ENCODE results near the gene WNT8B. TPM values are rescaled to one million over a fixed set of nuclear protein-coding genes. Genes with fewer than 3 reads are reported as not detected.

WNT8B gene
- total and polyA plus RNA-seq, 8 donors = not detected

DNA sequence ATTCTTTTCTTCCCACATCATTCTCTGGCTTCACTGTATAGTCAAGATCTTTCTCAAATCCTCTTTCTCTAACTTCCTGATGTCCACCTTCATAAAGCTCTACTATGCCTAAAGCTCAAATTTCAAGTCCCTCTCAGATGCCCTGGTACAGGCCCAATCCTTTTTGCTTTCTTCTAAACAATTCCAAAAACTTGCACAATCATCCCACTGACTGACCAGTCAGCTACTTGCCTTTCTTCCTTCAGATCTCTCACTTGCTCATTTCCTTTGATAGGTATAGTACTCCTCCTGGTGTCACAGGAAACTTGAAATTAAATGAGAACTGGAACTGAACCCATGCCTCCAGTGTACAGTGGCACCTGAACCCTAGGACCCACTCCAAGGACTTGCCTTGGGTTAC is 38.6 kb downstream of the WNT8B start:
- no peaks in the 10 kb centered on the region for H3K4me1 ChIP-seq
- intact Hi-C loops (cut with DNase I; ENCODE audit: low total_unique reads) = loop anchor here (10.0 kb wide), 1 partner anchor 167 kb away; the partner anchor contains the start of gene PKD2L1
- TF ChIP-seq POLR2AphosphoS5 (IDR thresholded peaks at IDR 0.05) = no peak
- peaks cover 7 to 97% (median 86%) of the 10 kb centered on the region in 4 donors for H3K36me3 ChIP-seq
- no peak for DNase-seq
- no peak overlapping the region for H3K27ac ChIP-seq
- no peaks in the 10 kb centered on the region for H3K27me3 ChIP-seq
- no peak overlapping the region for H3K4me3 ChIP-seq
- H3K9me3 ChIP-seq = no peaks in the 10 kb centered on the region

DNA sequence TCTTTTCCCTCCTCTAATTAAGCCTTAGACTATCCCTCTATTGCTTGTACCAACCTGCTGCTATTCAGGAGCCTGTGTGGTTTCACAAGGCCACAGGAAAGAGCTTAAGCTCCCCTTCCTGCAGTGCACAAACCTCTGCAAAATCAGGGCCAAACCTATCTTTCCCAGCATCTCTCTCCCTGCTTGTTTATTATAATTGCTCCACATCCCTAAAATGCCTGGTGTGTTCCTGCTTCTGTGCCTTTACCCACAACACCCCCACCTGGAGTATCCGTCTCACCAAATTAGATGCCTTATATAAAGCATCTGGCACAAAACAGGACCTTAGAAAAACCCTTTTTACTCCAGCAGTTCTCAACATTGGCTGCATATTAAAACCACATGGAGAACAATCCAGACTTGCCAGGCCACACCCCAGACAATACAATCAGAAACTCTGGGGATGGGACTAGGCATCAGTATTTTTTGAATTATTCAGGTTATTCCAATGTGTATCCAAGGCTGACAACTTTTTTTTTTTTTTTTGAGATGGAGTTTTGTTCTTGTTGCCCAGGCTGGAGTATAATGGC is 40.2 kb downstream of the WNT8B start:
- intact Hi-C loops (cut with DNase I; ENCODE audit: low total_unique reads) = loop anchor here (10.0 kb wide), 1 partner anchor 168 kb away; the partner anchor contains the start of gene PKD2L1
- Histone ChIP-seq H3K27me3 (no peaks in the 10 kb centered on the region), H3K4me1 (no peaks in the 10 kb centered on the region), H3K4me3 (no peak overlapping the region), H3K9me3 (no peaks in the 10 kb centered on the region), H3K36me3 (peaks cover 11 to 97% (median 84%) of the 10 kb centered on the region in 4 donors), H3K27ac (no peak overlapping the region)
- DNase-seq = no peak
- no peak for TF ChIP-seq POLR2A (IDR thresholded peaks at IDR 0.05)
- TF ChIP-seq, protein P1, sequence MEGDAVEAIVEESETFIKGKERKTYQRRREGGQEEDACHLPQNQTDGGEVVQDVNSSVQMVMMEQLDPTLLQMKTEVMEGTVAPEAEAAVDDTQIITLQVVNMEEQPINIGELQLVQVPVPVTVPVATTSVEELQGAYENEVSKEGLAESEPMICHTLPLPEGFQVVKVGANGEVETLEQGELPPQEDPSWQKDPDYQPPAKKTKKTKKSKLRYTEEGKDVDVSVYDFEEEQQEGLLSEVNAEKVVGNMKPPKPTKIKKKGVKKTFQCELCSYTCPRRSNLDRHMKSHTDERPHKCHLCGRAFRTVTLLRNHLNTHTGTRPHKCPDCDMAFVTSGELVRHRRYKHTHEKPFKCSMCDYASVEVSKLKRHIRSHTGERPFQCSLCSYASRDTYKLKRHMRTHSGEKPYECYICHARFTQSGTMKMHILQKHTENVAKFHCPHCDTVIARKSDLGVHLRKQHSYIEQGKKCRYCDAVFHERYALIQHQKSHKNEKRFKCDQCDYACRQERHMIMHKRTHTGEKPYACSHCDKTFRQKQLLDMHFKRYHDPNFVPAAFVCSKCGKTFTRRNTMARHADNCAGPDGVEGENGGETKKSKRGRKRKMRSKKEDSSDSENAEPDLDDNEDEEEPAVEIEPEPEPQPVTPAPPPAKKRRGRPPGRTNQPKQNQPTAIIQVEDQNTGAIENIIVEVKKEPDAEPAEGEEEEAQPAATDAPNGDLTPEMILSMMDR (IDR thresholded peaks at IDR 0.05) = no peak
- TF ChIP-seq EP300 (IDR thresholded peaks at IDR 0.05) = no peak
- no peak for TF ChIP-seq POLR2AphosphoS5 (IDR thresholded peaks at IDR 0.05)
- 93 to 100% (median 95%) methylated on average over 1 of the region's 1 CpG for WGBS, 5 donors

DNA sequence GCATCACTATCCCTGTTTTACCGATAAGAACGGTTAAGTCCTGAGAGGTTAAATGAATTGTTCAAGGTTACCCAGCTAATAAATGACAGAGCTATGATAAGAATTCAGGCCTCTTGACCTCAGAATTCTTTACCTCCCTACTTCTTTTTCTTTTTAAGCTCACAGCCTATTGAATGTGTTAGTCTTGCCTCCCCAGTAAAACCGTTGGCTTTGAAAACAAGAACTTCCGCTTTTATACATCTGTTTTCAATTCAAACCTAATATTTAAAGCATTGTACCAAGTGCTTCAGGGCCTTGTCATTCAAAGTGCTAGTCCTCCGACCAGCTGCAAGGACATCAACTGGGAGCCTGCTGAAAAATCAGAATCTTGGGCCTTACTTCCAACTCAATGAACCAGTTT is 41.3 kb downstream of the WNT8B start:
- 38 to 61% (median 56%) methylated on average over 5 of the region's 5 CpGs for WGBS, 5 donors
- H3K4me3 ChIP-seq = no peak overlapping the region
- H3K36me3 ChIP-seq = peaks cover 11 to 97% (median 76%) of the 10 kb centered on the region in 4 donors
- no peaks in the 10 kb centered on the region for H3K4me1 ChIP-seq
- TF ChIP-seq, protein P1 (IDR thresholded peaks at IDR 0.05) = no peak
- no peak for TF ChIP-seq EP300 (IDR thresholded peaks at IDR 0.05)
- no peak for TF ChIP-seq POLR2A (IDR thresholded peaks at IDR 0.05)
- TF ChIP-seq POLR2AphosphoS5 (IDR thresholded peaks at IDR 0.05) = no peak
- no peak overlapping the region for H3K27ac ChIP-seq
- DNase-seq = no peak
- no peaks in the 10 kb centered on the region for H3K9me3 ChIP-seq
- intact Hi-C loops (cut with DNase I; ENCODE audit: low total_unique reads) = loop anchor here (10.0 kb wide), 1 partner anchor 169 kb away; the partner anchor contains the start of gene PKD2L1
- no peaks in the 10 kb centered on the region for H3K27me3 ChIP-seq

DNA sequence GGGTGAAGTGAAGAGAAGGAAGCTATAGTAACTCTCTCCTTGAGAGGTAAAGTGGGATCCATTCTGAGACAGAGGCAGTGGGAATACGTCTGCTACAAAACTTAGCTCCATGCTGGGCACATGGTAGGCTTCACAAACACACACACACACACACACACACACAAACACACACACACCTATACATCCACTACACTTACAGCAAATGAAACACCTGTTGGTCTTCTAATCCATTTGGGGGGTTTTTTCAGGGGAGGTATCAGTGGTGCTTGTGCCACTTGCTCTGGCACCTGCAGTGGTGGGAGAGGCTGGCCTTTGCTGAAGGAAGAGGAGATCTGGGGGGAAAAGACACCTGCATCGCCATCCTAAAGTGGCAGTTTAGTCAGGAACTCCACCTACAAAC is 42.4 kb downstream of the WNT8B start:
- Histone ChIP-seq H3K4me3 (no peak overlapping the region), H3K9me3 (no peaks in the 10 kb centered on the region), H3K27ac (no peak overlapping the region), H3K4me1 (peaks cover 2 to 3% (median 2%) of the 10 kb centered on the region in 4 donors), H3K36me3 (peaks cover 7 to 96% (median 67%) of the 10 kb centered on the region in 4 donors), H3K27me3 (no peaks in the 10 kb centered on the region)
- intact Hi-C loops (cut with DNase I; ENCODE audit: low total_unique reads) = loop anchor here (10.0 kb wide), 1 partner anchor 170 kb away; the partner anchor contains the start of gene PKD2L1
- no peak for TF ChIP-seq POLR2A (IDR thresholded peaks at IDR 0.05)
- TF ChIP-seq POLR2AphosphoS5 (IDR thresholded peaks at IDR 0.05) = no peak
- TF ChIP-seq EP300 (IDR thresholded peaks at IDR 0.05) = no peak
- TF ChIP-seq, protein P1 (IDR thresholded peaks at IDR 0.05) = no peak
- 94 to 100% (median 95%) methylated on average over 2 of the region's 2 CpGs for WGBS, 5 donors
- DNase-seq = no peak
